ENCODE results near the gene CALM3.
A peak's percentile ranks its signal among the peaks of the same experiment; 100 is the strongest.

The CALM3 gene

GRCh38 chr19:46599716-46600373, 1.3 kb upstream of the CALM3 start:
- TF ChIP-seq CTCF (IDR thresholded peaks at IDR 0.05; ENCODE audit: insufficient read depth, missing control alignments), result no peak
- FAIRE-seq (no peak), DNase-seq (ENCODE audit: insufficient read length, low spot score) (no peak)

GRCh38 chr19:46600384-46601317, 479 bp upstream of the CALM3 start:
- FAIRE-seq, result no peak

GRCh38 chr19:46602392-46603194, 1.5 kb downstream of the CALM3 start:
- FAIRE-seq (no peak), DNase-seq (ENCODE audit: insufficient read length, low spot score) (no peak)
- no peak for TF ChIP-seq CTCF (IDR thresholded peaks at IDR 0.05; ENCODE audit: insufficient read depth, missing control alignments)

More at GRCh38 chr19:46600384-46601317, 479 bp upstream of the CALM3 start:
- DNase-seq (ENCODE audit: insufficient read length, low spot score), result peak; percentile 80
- TF ChIP-seq CTCF (IDR thresholded peaks at IDR 0.05; ENCODE audit: insufficient read depth, missing control alignments), result no peak

GRCh38 chr19:46603195-46603637, 2.1 kb downstream of the CALM3 start:
- DNase-seq (ENCODE audit: insufficient read length, low spot score), result no peak
- no peak for TF ChIP-seq CTCF (IDR thresholded peaks at IDR 0.05; ENCODE audit: insufficient read depth, missing control alignments)
- FAIRE-seq, result no peak

GRCh38 chr19:46603752-46604231, 2.7 kb downstream of the CALM3 start:
- no peak for TF ChIP-seq CTCF (IDR thresholded peaks at IDR 0.05; ENCODE audit: insufficient read depth, missing control alignments)
- FAIRE-seq, result no peak
- no peak for DNase-seq (ENCODE audit: insufficient read length, low spot score)

GRCh38 chr19:46604781-46605355, 3.7 kb downstream of the CALM3 start:
- TF ChIP-seq CTCF (IDR thresholded peaks at IDR 0.05; ENCODE audit: insufficient read depth, missing control alignments), result no peak
- FAIRE-seq (no peak), DNase-seq (ENCODE audit: insufficient read length, low spot score) (no peak)
